ENCODE measurements around the gene SMIM17. TPM values are rescaled to one million over a fixed set of nuclear protein-coding genes. Genes with fewer than 3 reads are reported as not detected.

The SMIM17 gene
- polyA plus RNA-seq, 1 of the 3 experiments (the other 2 are of a cell fraction) = 0.05 TPM

DNA sequence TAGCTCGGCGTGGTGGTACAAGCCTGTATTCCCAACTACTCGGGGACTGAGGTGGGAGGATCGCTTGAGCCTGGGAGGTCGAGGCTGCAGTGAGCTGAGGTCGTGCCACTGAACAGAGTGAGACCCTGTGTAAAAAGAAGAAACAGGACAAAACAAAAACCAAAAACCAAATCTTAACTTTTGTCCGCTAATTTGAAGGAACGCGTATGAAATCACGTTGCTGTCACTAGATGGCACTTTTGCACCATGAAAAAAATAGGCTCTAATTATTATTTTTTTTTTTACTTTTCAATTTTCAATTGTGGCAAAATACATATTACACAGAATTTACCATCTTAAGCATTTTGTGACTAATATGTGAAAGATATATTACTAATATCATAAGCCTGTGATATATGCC, 46.2 kb downstream of the SMIM17 start:
- no peaks in the 10 kb centered on the region for H3K27me3 ChIP-seq (ENCODE audit: insufficient read depth)
- H3K9ac ChIP-seq = no peak overlapping the region
- CTCF ChIA-PET = interaction anchor here (0.8 to 1.8 kb wide), 3 partner anchors 27 to 409 kb away, joined by 3 to 9 read pairs (median 5); no protein-coding TSS in a partner anchor
- H3K36me3 ChIP-seq (replicated peaks in 1 of 2; ENCODE audit: control insufficient read depth in 1 of 2, insufficient read depth in 2 of 2, low read length in 1 of 2) = no peaks in the 10 kb centered on the region
- no peaks in the 10 kb centered on the region for H3K9me2 ChIP-seq
- TF ChIP-seq RAD21 (IDR thresholded peaks at IDR 0.05; ENCODE audit: low read length) = peak; percentile 43; the same call in 1 of the 2 replicates
- no peak for TF ChIP-seq CHD2 (IDR thresholded peaks at IDR 0.05; ENCODE audit: low read length, partially characterized antibody)
- no peaks in the 10 kb centered on the region; the same call in 1 of the 2 replicates for H3K9me3 ChIP-seq
- H3K79me2 ChIP-seq (ENCODE audit: insufficient read depth) = no peaks in the 10 kb centered on the region
- no peaks in the 10 kb centered on the region for H4K20me1 ChIP-seq (ENCODE audit: insufficient read depth)
- H3K27ac ChIP-seq (ENCODE audit: low read depth in 2 of 2, low read length in 1 of 2) = no peak overlapping the region
- no peak overlapping the region for H3K4me3 ChIP-seq (ENCODE audit: low read depth in 2 of 2, low read length in 1 of 2)
- DNase-seq = no peak
- WGBS (ENCODE audit: low lambda C conversion rate) = 39% methylated on average over 10 of the region's 10 CpGs
- H3F3A ChIP-seq (replicated peaks; ENCODE audit: insufficient read depth) = no peaks in the 10 kb centered on the region
- H2AFZ ChIP-seq (ENCODE audit: low read depth) = no peak overlapping the region
- no peak overlapping the region for H3K4me2 ChIP-seq
- no peaks in the 10 kb centered on the region for H3K4me1 ChIP-seq (ENCODE audit: control insufficient read depth in 1 of 2, insufficient read depth in 2 of 2, low read depth in 1 of 2, low read length in 1 of 2)
- POLR2A ChIA-PET = no interaction called here

DNA sequence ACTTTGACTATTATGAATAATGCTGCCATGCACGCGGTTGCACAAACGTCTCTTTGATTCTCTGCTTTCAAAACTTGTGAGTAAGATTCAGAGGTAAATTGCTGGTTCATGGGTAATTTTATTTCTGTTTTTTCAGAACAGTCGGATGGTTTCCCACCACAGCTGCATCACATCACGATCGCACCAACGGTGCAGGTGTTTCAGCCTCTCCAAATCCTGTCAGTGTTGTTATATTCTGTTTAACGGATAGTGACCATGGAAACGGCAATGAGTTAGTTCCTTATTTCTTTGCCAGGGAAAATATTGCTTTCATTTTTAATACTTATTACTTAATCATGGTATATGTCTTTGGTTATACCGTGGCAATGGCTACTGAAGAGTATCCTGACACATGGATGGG, 47.7 kb downstream of the SMIM17 start:
- Histone ChIP-seq H3K4me2 (no peak overlapping the region), H3K27ac (ENCODE audit: low read depth in 2 of 2, low read length in 1 of 2) (no peak overlapping the region), H3K9me2 (no peaks in the 10 kb centered on the region), H3K4me3 (ENCODE audit: low read depth in 2 of 2, low read length in 1 of 2) (no peak overlapping the region), H3K79me2 (ENCODE audit: insufficient read depth) (no peaks in the 10 kb centered on the region), H4K20me1 (ENCODE audit: insufficient read depth) (no peaks in the 10 kb centered on the region), H3K36me3 (replicated peaks in 1 of 2; ENCODE audit: control insufficient read depth in 1 of 2, insufficient read depth in 2 of 2, low read length in 1 of 2) (no peaks in the 10 kb centered on the region), H3F3A (replicated peaks; ENCODE audit: insufficient read depth) (no peaks in the 10 kb centered on the region), H3K27me3 (ENCODE audit: insufficient read depth) (no peaks in the 10 kb centered on the region), H2AFZ (ENCODE audit: low read depth) (no peak overlapping the region), H3K4me1 (ENCODE audit: control insufficient read depth in 1 of 2, insufficient read depth in 2 of 2, low read depth in 1 of 2, low read length in 1 of 2) (no peaks in the 10 kb centered on the region), H3K9ac (no peak overlapping the region), H3K9me3 (no peaks in the 10 kb centered on the region; the same call in 1 of the 2 replicates)
- ChIA-PET CTCF (interaction anchor here (0.6 to 1.5 kb wide), 2 partner anchors 36 to 379 kb away, joined by 3 to 5 read pairs; no protein-coding TSS in a partner anchor), POLR2A (no interaction called here)
- 55% methylated on average over 10 of the region's 10 CpGs for WGBS (ENCODE audit: low lambda C conversion rate)
- DNase-seq = no peak
- TF ChIP-seq SMC3 (IDR thresholded peaks at IDR 0.05; ENCODE audit: low read depth, low read length) (no peak), YY1 (IDR thresholded peaks at IDR 0.05; ENCODE audit: low read depth) (no peak), REST (IDR thresholded peaks at IDR 0.05; ENCODE audit: low read depth, low read length) (no peak), EZH2phosphoT487 (IDR thresholded peaks at IDR 0.05; ENCODE audit: borderline replicate concordance, low read depth) (no peak), FOSL2 (IDR thresholded peaks at IDR 0.05; ENCODE audit: borderline replicate concordance, low read depth) (no peak), FOXM1 (IDR thresholded peaks at IDR 0.05; ENCODE audit: low read depth) (no peak), CHD2 (IDR thresholded peaks at IDR 0.05; ENCODE audit: low read length, partially characterized antibody) (no peak), RFX5 (IDR thresholded peaks at IDR 0.05; ENCODE audit: low read length) (no peak), GATA2 (CRISPR knock-in tag; IDR thresholded peaks at IDR 0.05) (no peak), USF1 (IDR thresholded peaks at IDR 0.05; ENCODE audit: borderline replicate concordance, low read depth) (no peak), RXRA (IDR thresholded peaks at IDR 0.05; ENCODE audit: borderline replicate concordance, low read depth) (no peak), JUND (IDR thresholded peaks at IDR 0.05) (no peak)
- TF ChIP-seq, protein P1, sequence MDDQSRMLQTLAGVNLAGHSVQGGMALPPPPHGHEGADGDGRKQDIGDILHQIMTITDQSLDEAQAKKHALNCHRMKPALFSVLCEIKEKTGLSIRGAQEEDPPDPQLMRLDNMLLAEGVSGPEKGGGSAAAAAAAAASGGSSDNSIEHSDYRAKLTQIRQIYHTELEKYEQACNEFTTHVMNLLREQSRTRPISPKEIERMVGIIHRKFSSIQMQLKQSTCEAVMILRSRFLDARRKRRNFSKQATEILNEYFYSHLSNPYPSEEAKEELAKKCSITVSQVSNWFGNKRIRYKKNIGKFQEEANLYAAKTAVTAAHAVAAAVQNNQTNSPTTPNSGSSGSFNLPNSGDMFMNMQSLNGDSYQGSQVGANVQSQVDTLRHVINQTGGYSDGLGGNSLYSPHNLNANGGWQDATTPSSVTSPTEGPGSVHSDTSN (IDR thresholded peaks at IDR 0.05) = no peak
- TF ChIP-seq, protein P2, sequence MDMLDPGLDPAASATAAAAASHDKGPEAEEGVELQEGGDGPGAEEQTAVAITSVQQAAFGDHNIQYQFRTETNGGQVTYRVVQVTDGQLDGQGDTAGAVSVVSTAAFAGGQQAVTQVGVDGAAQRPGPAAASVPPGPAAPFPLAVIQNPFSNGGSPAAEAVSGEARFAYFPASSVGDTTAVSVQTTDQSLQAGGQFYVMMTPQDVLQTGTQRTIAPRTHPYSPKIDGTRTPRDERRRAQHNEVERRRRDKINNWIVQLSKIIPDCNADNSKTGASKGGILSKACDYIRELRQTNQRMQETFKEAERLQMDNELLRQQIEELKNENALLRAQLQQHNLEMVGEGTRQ (IDR thresholded peaks at IDR 0.05; ENCODE audit: borderline replicate concordance, low read depth, low read length) = no peak
- TF ChIP-seq, protein P3, sequence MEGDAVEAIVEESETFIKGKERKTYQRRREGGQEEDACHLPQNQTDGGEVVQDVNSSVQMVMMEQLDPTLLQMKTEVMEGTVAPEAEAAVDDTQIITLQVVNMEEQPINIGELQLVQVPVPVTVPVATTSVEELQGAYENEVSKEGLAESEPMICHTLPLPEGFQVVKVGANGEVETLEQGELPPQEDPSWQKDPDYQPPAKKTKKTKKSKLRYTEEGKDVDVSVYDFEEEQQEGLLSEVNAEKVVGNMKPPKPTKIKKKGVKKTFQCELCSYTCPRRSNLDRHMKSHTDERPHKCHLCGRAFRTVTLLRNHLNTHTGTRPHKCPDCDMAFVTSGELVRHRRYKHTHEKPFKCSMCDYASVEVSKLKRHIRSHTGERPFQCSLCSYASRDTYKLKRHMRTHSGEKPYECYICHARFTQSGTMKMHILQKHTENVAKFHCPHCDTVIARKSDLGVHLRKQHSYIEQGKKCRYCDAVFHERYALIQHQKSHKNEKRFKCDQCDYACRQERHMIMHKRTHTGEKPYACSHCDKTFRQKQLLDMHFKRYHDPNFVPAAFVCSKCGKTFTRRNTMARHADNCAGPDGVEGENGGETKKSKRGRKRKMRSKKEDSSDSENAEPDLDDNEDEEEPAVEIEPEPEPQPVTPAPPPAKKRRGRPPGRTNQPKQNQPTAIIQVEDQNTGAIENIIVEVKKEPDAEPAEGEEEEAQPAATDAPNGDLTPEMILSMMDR (IDR thresholded peaks at IDR 0.05) = no peak
- TF ChIP-seq, protein P4, sequence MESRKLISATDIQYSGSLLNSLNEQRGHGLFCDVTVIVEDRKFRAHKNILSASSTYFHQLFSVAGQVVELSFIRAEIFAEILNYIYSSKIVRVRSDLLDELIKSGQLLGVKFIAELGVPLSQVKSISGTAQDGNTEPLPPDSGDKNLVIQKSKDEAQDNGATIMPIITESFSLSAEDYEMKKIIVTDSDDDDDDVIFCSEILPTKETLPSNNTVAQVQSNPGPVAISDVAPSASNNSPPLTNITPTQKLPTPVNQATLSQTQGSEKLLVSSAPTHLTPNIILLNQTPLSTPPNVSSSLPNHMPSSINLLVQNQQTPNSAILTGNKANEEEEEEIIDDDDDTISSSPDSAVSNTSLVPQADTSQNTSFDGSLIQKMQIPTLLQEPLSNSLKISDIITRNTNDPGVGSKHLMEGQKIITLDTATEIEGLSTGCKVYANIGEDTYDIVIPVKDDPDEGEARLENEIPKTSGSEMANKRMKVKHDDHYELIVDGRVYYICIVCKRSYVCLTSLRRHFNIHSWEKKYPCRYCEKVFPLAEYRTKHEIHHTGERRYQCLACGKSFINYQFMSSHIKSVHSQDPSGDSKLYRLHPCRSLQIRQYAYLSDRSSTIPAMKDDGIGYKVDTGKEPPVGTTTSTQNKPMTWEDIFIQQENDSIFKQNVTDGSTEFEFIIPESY (IDR thresholded peaks at IDR 0.05; ENCODE audit: borderline replicate concordance, low read depth) = no peak

Data from SK-N-SH (cell line).